ENCODE measurements around the gene TNFRSF8.

The TNFRSF8 gene

GRCh38 chr1:12090326-12090725 lies 27.2 kb downstream of the TNFRSF8 start:
- Histone ChIP-seq H3K79me2 (ENCODE audit: insufficient read depth, low read depth) (no peaks in the 10 kb centered on the region), H3K4me1 (ENCODE audit: low read depth, poor library complexity, severe bottlenecking) (no peaks in the 10 kb centered on the region), H4K20me1 (ENCODE audit: insufficient read depth) (no peaks in the 10 kb centered on the region), H3K27me3 (ENCODE audit: insufficient read depth, low read depth) (no peaks in the 10 kb centered on the region; the same call in 1 of the 2 replicates), H3K27ac (no peak overlapping the region), H2AFZ (ENCODE audit: low read depth) (no peak overlapping the region), H3K9ac (no peak overlapping the region), H3K4me2 (no peak overlapping the region), H3K4me3 (IDR thresholded peaks at IDR 0.05; ENCODE audit: insufficient read depth, low read depth, low read length) (no peak overlapping the region), H3K36me3 (ENCODE audit: insufficient read depth) (no peaks in the 10 kb centered on the region)
- TF ChIP-seq CTCF (conservative IDR thresholded peaks at IDR 0.05; ENCODE audit: low read depth, low read length): no peak

- Histone ChIP-seq H3K27ac (no peak overlapping the region), H3K79me2 (ENCODE audit: insufficient read depth, low read depth) (no peaks in the 10 kb centered on the region), H4K20me1 (ENCODE audit: insufficient read depth) (no peaks in the 10 kb centered on the region), H3K36me3 (ENCODE audit: insufficient read depth) (no peaks in the 10 kb centered on the region), H3K4me1 (ENCODE audit: low read depth, poor library complexity, severe bottlenecking) (no peaks in the 10 kb centered on the region), H3K27me3 (ENCODE audit: insufficient read depth, low read depth) (no peaks in the 10 kb centered on the region; the same call in 1 of the 2 replicates), H3K4me2 (no peak overlapping the region), H3K4me3 (IDR thresholded peaks at IDR 0.05; ENCODE audit: insufficient read depth, low read depth, low read length) (no peak overlapping the region), H3K9ac (no peak overlapping the region), H2AFZ (ENCODE audit: low read depth) (no peak overlapping the region)
- no peak for TF ChIP-seq CTCF (conservative IDR thresholded peaks at IDR 0.05; ENCODE audit: low read depth, low read length)
Measured at GRCh38 chr1:12091191-12091590, 28.1 kb downstream of the TNFRSF8 start.

- Histone ChIP-seq H2AFZ (ENCODE audit: low read depth) (no peak overlapping the region), H4K20me1 (ENCODE audit: insufficient read depth) (no peaks in the 10 kb centered on the region), H3K79me2 (ENCODE audit: insufficient read depth, low read depth) (no peaks in the 10 kb centered on the region), H3K4me2 (no peak overlapping the region), H3K36me3 (ENCODE audit: insufficient read depth) (no peaks in the 10 kb centered on the region), H3K4me1 (ENCODE audit: low read depth, poor library complexity, severe bottlenecking) (no peaks in the 10 kb centered on the region), H3K27me3 (ENCODE audit: insufficient read depth, low read depth) (no peaks in the 10 kb centered on the region; the same call in 1 of the 2 replicates), H3K27ac (no peak overlapping the region), H3K4me3 (IDR thresholded peaks at IDR 0.05; ENCODE audit: insufficient read depth, low read depth, low read length) (no peak overlapping the region), H3K9ac (no peak overlapping the region)
- no peak for TF ChIP-seq CTCF (conservative IDR thresholded peaks at IDR 0.05; ENCODE audit: low read depth, low read length)
Measured at GRCh38 chr1:12094180-12094579, 31.1 kb downstream of the TNFRSF8 start.

- no peaks in the 10 kb centered on the region; the same call in 1 of the 2 replicates for H3K27me3 ChIP-seq (ENCODE audit: insufficient read depth, low read depth)
- no peak overlapping the region for H3K4me3 ChIP-seq (IDR thresholded peaks at IDR 0.05; ENCODE audit: insufficient read depth, low read depth, low read length)
- no peak for TF ChIP-seq CTCF (conservative IDR thresholded peaks at IDR 0.05; ENCODE audit: low read depth, low read length)
- H3K4me1 ChIP-seq (ENCODE audit: low read depth, poor library complexity, severe bottlenecking): no peaks in the 10 kb centered on the region
- no peaks in the 10 kb centered on the region for H3K79me2 ChIP-seq (ENCODE audit: insufficient read depth, low read depth)
- H3K36me3 ChIP-seq (ENCODE audit: insufficient read depth): no peaks in the 10 kb centered on the region
- H3K27ac ChIP-seq: no peak overlapping the region
- no peaks in the 10 kb centered on the region for H4K20me1 ChIP-seq (ENCODE audit: insufficient read depth)
- no peak overlapping the region for H3K4me2 ChIP-seq
- no peak overlapping the region for H3K9ac ChIP-seq
- no peak overlapping the region for H2AFZ ChIP-seq (ENCODE audit: low read depth)
Measured at GRCh38 chr1:12095452-12096263, 32.6 kb downstream of the TNFRSF8 start.
